ENCODE measurements around the gene MED8. TPM values are rescaled to one million over a fixed set of nuclear protein-coding genes. Genes with fewer than 3 reads are reported as not detected.
A peak's percentile ranks its signal among the peaks of the same experiment; 100 is the strongest.

The MED8 gene
- total RNA-seq, 1 experiment from 2014 or later, result 36.0 TPM

DNA sequence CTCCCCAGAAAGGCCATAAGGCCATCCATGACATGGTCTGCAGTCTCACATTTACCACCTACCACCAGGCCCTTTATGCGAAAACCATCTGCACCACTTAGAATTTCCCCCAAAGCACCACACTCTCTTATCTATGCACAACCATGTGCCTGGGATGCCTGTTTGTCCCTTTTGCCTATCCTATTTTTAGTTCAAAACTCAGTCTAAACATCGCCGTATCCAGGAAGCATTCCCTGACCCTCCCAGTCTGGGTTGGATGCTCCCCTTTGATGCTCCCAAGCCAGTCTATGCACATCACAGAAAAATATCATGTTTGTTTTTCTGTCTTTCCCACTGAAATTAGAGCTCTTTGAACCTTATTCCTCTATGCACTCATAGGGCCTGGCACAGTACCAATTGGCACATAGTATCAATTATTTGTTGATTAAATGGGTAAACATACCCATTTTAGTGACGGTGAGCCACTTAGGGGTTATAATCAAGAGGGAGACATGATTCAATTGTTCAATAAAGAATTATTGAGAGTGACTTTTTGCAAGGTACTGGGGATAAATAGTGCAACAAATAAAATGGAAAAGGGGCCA is 45.2 kb downstream of the MED8 start:
- no peak for TF ChIP-seq EZH2phosphoT487 (IDR thresholded peaks at IDR 0.05; ENCODE audit: borderline replicate concordance)
- POLR2A ChIA-PET, result no interaction called here
- CTCF ChIA-PET, result no interaction called here
- no peak for DNase-seq (ENCODE audit: low read depth, low spot score)
- Histone ChIP-seq H3K27me3 (ENCODE audit: insufficient read depth, low read length) (no peaks in the 10 kb centered on the region), H3K36me3 (ENCODE audit: control insufficient read depth in 1 of 2, insufficient read depth in 2 of 2, low read length in 2 of 2) (no peaks in the 10 kb centered on the region), H3K4me1 (ENCODE audit: control insufficient read depth in 1 of 2, insufficient read depth in 2 of 2, low read length in 2 of 2) (peaks cover 28 to 61% of the 10 kb centered on the region in 2 experiments), H4K20me1 (ENCODE audit: insufficient read depth) (no peaks in the 10 kb centered on the region), H3K9me3 (ENCODE audit: control insufficient read depth in 1 of 2, insufficient read depth in 1 of 2, low read depth in 1 of 2, low read length in 2 of 2) (no peaks in the 10 kb centered on the region), H3K4me2 (ENCODE audit: low read length) (peak overlapping the region; percentile 57), H3K4me3 (replicated peaks in 1 of 2; ENCODE audit: low read depth in 1 of 2, low read length in 2 of 2) (no peak overlapping the region), H3K9me2 (ENCODE audit: insufficient read depth) (no peaks in the 10 kb centered on the region), H3K79me2 (ENCODE audit: insufficient read depth, low read length) (no peaks in the 10 kb centered on the region), H3K27ac (ENCODE audit: low read depth, low read length) (no peak overlapping the region), H2AFZ (ENCODE audit: low read depth, low read length, poor library complexity, severe bottlenecking) (no peak overlapping the region), H3K9ac (ENCODE audit: low read length) (0 out of 2 replicates have a peak overlapping the region, but pooled peaks have one; percentile 9)
- intact Hi-C loops (cut with micrococcal nuclease), result no loop called here
- BruUV-seq (replicated peaks), result no TSS peak
- RAD21 ChIA-PET (ENCODE audit: low non-redundant PET in 1 of 2, low total read pairs in 2 of 2, uncharacterized antibody in 2 of 2, unreplicated experiment in 2 of 2), result interaction anchor here in 1 of 2 experiments (0.7 kb wide), 1 partner anchor 70 kb away, joined by 3 read pairs; no protein-coding TSS in a partner anchor
- ATAC-seq, result no peak

DNA sequence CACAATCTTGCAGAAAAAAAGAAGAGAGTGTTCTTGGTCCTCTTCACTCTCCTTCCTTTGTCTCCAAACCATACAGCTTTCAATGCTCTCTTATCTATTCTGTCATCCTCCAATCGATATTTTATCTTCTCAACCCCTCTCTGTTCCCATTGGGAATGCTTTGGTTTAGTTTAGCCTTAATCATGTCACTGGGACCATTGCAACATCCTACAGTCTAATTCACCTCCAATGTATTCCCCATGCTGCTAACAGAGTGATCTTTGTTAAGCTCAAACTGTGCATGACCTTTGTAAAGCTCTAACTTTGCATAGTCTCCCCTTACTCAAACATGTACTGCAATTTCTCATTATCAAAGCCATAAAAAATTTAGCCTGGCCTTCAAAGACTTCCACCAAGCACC is 49.0 kb downstream of the MED8 start:
- POLR2A ChIA-PET, result no interaction called here
- no peak for ATAC-seq
- intact Hi-C loops (cut with micrococcal nuclease), result no loop called here

More for the DNA sequence above, 49.0 kb downstream of the MED8 start:
- no peaks in the 10 kb centered on the region for H3K36me3 ChIP-seq (ENCODE audit: control insufficient read depth in 1 of 2, insufficient read depth in 2 of 2, low read length in 2 of 2)
- H3K27ac ChIP-seq (ENCODE audit: low read depth, low read length), result no peak overlapping the region
- peaks cover 19 to 25% of the 10 kb centered on the region in 2 experiments for H3K4me1 ChIP-seq (ENCODE audit: control insufficient read depth in 1 of 2, insufficient read depth in 2 of 2, low read length in 2 of 2)
- H3K4me3 ChIP-seq (replicated peaks in 1 of 2; ENCODE audit: low read depth in 1 of 2, low read length in 2 of 2), result no peak overlapping the region
- no peak overlapping the region for H3K9ac ChIP-seq (ENCODE audit: low read length)
- no TSS peak for BruUV-seq (replicated peaks)
- no peak overlapping the region for H2AFZ ChIP-seq (ENCODE audit: low read depth, low read length, poor library complexity, severe bottlenecking)
- ChIA-PET RAD21 (ENCODE audit: low non-redundant PET in 1 of 2, low total read pairs in 2 of 2, uncharacterized antibody in 2 of 2, unreplicated experiment in 2 of 2) (no interaction called here), CTCF (no interaction called here)
- no peaks in the 10 kb centered on the region for H4K20me1 ChIP-seq (ENCODE audit: insufficient read depth)
- no peaks in the 10 kb centered on the region for H3K9me3 ChIP-seq (ENCODE audit: control insufficient read depth in 1 of 2, insufficient read depth in 1 of 2, low read depth in 1 of 2, low read length in 2 of 2)
- no peak overlapping the region for H3K4me2 ChIP-seq (ENCODE audit: low read length)
- no peaks in the 10 kb centered on the region for H3K27me3 ChIP-seq (ENCODE audit: insufficient read depth, low read length)
- H3K9me2 ChIP-seq (ENCODE audit: insufficient read depth), result no peaks in the 10 kb centered on the region
- no peak for DNase-seq (ENCODE audit: low read depth, low spot score)
- no peaks in the 10 kb centered on the region for H3K79me2 ChIP-seq (ENCODE audit: insufficient read depth, low read length)
- TF ChIP-seq, protein P1, sequence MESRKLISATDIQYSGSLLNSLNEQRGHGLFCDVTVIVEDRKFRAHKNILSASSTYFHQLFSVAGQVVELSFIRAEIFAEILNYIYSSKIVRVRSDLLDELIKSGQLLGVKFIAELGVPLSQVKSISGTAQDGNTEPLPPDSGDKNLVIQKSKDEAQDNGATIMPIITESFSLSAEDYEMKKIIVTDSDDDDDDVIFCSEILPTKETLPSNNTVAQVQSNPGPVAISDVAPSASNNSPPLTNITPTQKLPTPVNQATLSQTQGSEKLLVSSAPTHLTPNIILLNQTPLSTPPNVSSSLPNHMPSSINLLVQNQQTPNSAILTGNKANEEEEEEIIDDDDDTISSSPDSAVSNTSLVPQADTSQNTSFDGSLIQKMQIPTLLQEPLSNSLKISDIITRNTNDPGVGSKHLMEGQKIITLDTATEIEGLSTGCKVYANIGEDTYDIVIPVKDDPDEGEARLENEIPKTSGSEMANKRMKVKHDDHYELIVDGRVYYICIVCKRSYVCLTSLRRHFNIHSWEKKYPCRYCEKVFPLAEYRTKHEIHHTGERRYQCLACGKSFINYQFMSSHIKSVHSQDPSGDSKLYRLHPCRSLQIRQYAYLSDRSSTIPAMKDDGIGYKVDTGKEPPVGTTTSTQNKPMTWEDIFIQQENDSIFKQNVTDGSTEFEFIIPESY (IDR thresholded peaks at IDR 0.05; ENCODE audit: extremely low read depth, insufficient replicate concordance, low read length), result no peak
- TF ChIP-seq SIN3A (IDR thresholded peaks at IDR 0.05; ENCODE audit: low read depth), result no peak
- no peak for TF ChIP-seq ELF1 (IDR thresholded peaks at IDR 0.05; ENCODE audit: borderline replicate concordance, low read depth)
- TF ChIP-seq POLR2AphosphoS5 (IDR thresholded peaks at IDR 0.05; ENCODE audit: low read depth, low read length), result no peak
- TF ChIP-seq SRF (IDR thresholded peaks at IDR 0.05; ENCODE audit: low read depth), result no peak
- TF ChIP-seq ZFX (IDR thresholded peaks at IDR 0.05), result no peak

Measured in HCT116 (cell line).